BJ (cell line): ENCODE results near the gene COA3. TPM values are rescaled to one million over a fixed set of nuclear protein-coding genes. Genes with fewer than 3 reads are reported as not detected.

Experiments used
- CTCF ChIA-PET: fragments of 350-600 bp; formaldehyde crosslinking; extraction: SDS; loops from one replicate; lab custom pipeline; 2021; ENCODE audit warnings: antibody characterized with exemption, inconsistent platforms; lab: Yijun Ruan, JAX
- POLR2A ChIA-PET: fragments of 300-600 bp; sonication (Branson Sonifier 250); formaldehyde crosslinking; extraction: SDS; loops from one replicate; lab custom pipeline; 2021; ENCODE audit warnings: antibody characterized with exemption; lab: Charles Lee
- DNase-seq: peaks from one replicate; pipeline ENCODE4 v3.0.0-alpha.2; 2011; ENCODE audit warnings: low read depth
- H3K27me3 ChIP-seq: 2 replicates; pipeline ENCODE4 v1.6.0; 2011; ENCODE audit warnings: low read length; ENCODE audit not compliant: control insufficient read depth, insufficient read depth
- H3K36me3 ChIP-seq: 2 replicates; pipeline ENCODE4 v1.5.1; 2011; ENCODE audit warnings: low read length; ENCODE audit not compliant: control insufficient read depth, insufficient read depth
- H3K4me3 ChIP-seq: 2 replicates; pipeline ENCODE4 v1.5.1; 2011; ENCODE audit warnings: low read depth, mild to moderate bottlenecking, control low read depth, low read length
- CTCF ChIP-seq: IDR thresholded peaks from 2 replicates; pipeline ENCODE4 v1.5.1; 2011; ENCODE audit warnings: low read depth, mild to moderate bottlenecking, control low read depth, inconsistent platforms, low read length, moderate library complexity; ENCODE audit not compliant: insufficient read depth
- polyA plus RNA-seq: library from polyadenylated mRNA; depleted of rRNA; stranded (reverse); fragments of >200 nt; gene quantifications from 2 replicates; pipeline ENCODE4 v1.2.3, GENCODE V29; 2011

The COA3 gene
- polyA plus RNA-seq, 1 experiment: 91.9 TPM

- DNase-seq: no peak
- TF ChIP-seq CTCF: no peak
- H3K27me3 ChIP-seq: no peaks in the 10 kb centered on the region
- no peak overlapping the region for H3K4me3 ChIP-seq
- H3K36me3 ChIP-seq: peaks cover 9% of the 10 kb centered on the region
- ChIA-PET POLR2A (no interaction called here), CTCF (interaction anchor here (0.6 to 0.7 kb wide), 2 partner anchors 57 to 82 kb away, joined by 3 to 4 read pairs; no protein-coding TSS in a partner anchor)
Measured at GRCh38 chr17:42779304-42779935, 19.1 kb downstream of the COA3 start.

GRCh38 chr17:42778570-42778969, 19.9 kb downstream of the COA3 start:
- ChIA-PET CTCF (no interaction called here), POLR2A (no interaction called here)
- no peak overlapping the region for H3K4me3 ChIP-seq
- no peaks in the 10 kb centered on the region for H3K27me3 ChIP-seq
- H3K36me3 ChIP-seq: peaks cover 9% of the 10 kb centered on the region
- TF ChIP-seq CTCF: no peak
- DNase-seq: no peak

DNA sequence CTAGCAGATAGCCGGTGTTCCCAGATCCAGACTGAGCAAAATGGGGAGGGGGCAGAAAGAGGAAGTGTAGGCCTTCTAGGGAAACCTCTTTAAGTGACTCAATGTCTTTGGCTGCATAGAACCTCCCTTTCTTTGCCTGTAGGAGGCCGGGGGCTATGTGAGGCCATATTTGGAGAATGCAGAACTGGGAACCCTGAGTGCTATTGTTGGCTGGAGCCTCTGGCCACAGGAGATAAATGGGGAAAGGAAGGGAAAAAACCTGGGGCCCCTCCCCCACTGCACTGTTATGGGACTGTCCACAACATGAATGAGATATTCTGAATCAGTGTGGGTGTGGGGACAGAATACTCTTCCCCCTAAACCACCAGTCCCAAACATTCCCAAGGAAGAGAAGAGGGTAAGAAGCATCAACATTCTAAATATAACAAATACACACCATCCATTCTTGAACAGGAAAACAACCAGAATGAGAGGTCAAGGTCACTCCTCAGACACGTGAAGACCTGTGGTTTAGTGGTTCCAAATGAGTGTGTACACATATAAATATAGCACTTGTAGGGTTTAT, 22.9 kb downstream of the COA3 start:
- Histone ChIP-seq H3K36me3 (peaks cover 9% of the 10 kb centered on the region), H3K4me3 (no peak overlapping the region), H3K27me3 (no peaks in the 10 kb centered on the region)
- no peak for DNase-seq
- no peak for TF ChIP-seq CTCF
- ChIA-PET POLR2A (no interaction called here), CTCF (no interaction called here)

GRCh38 chr17:42774066-42774745, 24.3 kb downstream of the COA3 start:
- Histone ChIP-seq H3K36me3 (peaks cover 9% of the 10 kb centered on the region), H3K27me3 (no peaks in the 10 kb centered on the region), H3K4me3 (peak overlapping the region; percentile 81)
- no peak for DNase-seq
- ChIA-PET POLR2A (no interaction called here), CTCF (interaction anchor here (0.6 to 3.4 kb wide), 4 partner anchors 11 to 243 kb away, joined by 3 to 20 read pairs (median 10); partner anchors contain the start of gene RAMP2)
- TF ChIP-seq CTCF: no peak
